ENCODE measurements around the gene YPEL3.

The YPEL3 gene

DNA sequence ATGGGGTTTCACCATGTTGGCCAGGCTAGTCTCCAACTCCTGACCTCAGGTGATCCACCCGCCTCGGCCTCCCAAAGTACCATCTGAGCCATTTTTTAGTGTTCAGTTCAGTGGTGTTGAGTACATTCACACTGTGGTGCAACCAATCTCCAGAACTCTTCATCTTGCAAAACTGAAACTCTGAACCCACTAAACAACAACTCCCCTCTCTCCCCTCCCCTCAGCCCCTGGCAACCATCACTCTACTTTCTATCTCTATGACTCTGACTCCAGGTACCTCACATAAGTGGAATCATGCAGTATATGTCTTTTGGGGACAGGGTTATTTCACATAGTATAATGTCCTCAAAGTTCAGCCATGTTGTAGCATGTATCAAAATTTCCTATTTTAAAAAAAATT lies 45.7 kb upstream of the YPEL3 start:
- no peak overlapping the region for H3K4me3 ChIP-seq (ENCODE audit: low read length)
- no peak for DNase-seq (ENCODE audit: low read depth)
- TF ChIP-seq, protein P1, sequence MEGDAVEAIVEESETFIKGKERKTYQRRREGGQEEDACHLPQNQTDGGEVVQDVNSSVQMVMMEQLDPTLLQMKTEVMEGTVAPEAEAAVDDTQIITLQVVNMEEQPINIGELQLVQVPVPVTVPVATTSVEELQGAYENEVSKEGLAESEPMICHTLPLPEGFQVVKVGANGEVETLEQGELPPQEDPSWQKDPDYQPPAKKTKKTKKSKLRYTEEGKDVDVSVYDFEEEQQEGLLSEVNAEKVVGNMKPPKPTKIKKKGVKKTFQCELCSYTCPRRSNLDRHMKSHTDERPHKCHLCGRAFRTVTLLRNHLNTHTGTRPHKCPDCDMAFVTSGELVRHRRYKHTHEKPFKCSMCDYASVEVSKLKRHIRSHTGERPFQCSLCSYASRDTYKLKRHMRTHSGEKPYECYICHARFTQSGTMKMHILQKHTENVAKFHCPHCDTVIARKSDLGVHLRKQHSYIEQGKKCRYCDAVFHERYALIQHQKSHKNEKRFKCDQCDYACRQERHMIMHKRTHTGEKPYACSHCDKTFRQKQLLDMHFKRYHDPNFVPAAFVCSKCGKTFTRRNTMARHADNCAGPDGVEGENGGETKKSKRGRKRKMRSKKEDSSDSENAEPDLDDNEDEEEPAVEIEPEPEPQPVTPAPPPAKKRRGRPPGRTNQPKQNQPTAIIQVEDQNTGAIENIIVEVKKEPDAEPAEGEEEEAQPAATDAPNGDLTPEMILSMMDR (conservative IDR thresholded peaks at IDR 0.05; ENCODE audit: low read depth, low read length) = no peak

GRCh38 chr16:30139583-30140481 lies 43.8 kb upstream of the YPEL3 start:
- no peak for DNase-seq (ENCODE audit: low read depth)
- TF ChIP-seq, protein P1 (conservative IDR thresholded peaks at IDR 0.05; ENCODE audit: low read depth, low read length) = no peak
- no peak overlapping the region for H3K4me3 ChIP-seq (ENCODE audit: low read length)

- DNase-seq (ENCODE audit: low read depth) = no peak
- H3K4me3 ChIP-seq (ENCODE audit: low read length) = no peak overlapping the region
- TF ChIP-seq, protein P1 (conservative IDR thresholded peaks at IDR 0.05; ENCODE audit: low read depth, low read length) = no peak
Measured at GRCh38 chr16:30137897-30138296, 41.9 kb upstream of the YPEL3 start.

DNA sequence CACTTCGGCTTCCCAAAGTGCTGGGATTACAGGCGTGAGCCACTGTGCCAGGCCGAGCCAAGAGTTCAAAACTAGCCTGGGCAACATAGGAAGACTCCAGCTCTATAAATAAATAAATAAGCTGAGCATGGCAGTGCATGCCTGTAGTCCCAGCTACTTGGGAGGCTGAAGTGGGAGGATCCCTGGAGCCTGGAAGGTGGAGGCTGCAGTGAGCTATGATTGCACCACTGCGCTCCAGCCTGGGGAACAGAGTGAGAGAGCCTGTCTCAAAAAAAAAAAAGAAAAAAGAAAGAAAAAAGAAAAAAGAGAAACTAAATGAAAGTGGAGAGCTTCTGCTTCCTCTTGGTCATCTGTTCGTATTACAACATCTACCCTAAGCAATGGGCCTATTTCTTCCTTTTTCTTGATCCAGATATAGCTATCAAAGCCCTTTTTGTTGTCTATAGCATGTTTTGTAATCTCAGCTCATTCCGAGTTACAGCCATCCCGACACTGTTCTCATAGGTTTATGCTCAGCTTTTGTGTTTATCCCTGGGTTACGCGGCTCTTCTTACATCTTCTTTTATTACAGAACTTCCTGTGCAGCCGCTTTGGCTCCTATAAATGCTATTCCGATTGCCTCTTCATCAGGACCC lies 41.1 kb upstream of the YPEL3 start:
- TF ChIP-seq, protein P1 (conservative IDR thresholded peaks at IDR 0.05; ENCODE audit: low read depth, low read length) = no peak
- H3K4me3 ChIP-seq (ENCODE audit: low read length) = no peak overlapping the region
- DNase-seq (ENCODE audit: low read depth) = no peak

DNA sequence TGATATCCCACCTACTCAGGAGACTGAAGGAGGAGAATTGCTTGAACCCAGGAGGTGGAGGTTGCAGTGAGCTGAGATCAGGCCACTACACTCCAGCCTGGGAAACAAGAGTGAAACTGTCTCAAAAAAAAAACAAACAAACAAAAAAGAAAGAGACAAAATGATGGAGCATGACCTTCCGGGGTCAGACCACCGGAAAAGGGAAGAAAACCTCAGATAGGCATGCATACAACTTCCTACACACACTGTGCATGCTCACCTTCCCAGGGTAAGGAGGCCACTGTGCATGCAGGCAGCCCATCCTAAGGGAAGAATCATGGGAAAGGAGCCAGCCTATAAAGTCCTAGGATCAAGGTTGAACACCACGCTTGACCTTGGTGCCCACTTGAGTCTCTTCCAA lies 36.6 kb upstream of the YPEL3 start:
- TF ChIP-seq, protein P1 (conservative IDR thresholded peaks at IDR 0.05; ENCODE audit: low read depth, low read length) = no peak
- H3K4me3 ChIP-seq (ENCODE audit: low read length) = no peak overlapping the region
- DNase-seq (ENCODE audit: low read depth) = no peak

DNA sequence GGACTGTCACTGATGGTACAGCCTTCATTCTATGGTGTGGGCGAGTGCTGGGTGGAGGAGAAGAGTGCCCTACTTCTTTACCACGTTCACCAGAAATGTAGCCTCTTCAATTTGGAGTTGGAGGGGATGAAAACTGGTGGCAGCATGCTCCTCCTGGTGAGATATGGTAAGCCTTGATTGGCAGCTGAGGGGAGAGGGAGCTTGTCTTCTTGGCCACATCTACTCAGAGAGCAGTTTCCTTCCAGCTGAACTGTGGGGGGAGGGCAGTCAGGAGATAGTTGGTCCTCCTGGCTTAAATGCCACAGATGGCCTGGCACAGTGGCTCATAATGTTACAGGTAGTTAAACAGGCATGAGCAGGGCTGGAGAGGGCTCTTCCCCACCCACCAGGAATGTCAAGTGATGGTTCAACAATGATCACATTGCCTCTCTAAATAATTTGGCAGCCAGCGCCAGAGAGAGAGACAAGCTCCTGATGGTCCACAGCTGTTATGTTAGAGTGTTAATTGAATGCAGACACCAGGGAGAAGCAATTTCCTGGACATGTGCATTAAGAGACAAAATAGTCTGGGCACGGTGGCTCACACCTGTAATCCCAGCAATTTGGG lies 36.0 kb upstream of the YPEL3 start:
- TF ChIP-seq, protein P1 (conservative IDR thresholded peaks at IDR 0.05; ENCODE audit: low read depth, low read length) = no peak
- H3K4me3 ChIP-seq (ENCODE audit: low read length) = no peak overlapping the region
- DNase-seq (ENCODE audit: low read depth) = no peak

Measured in retinal pigment epithelial cell (primary cell).